A549 treated with dexamethasone at 1 μM for 4 hours (cell line): ENCODE measurements around the gene OTOGL. TPM values are rescaled to one million over a fixed set of nuclear protein-coding genes. Genes with fewer than 3 reads are reported as not detected.

ENCODE experiments used
- total RNA-seq: library from RNA; stranded (reverse); fragments of 200-300 nt; extraction: Qiagen RNA extraction; gene quantifications from 5 replicates; pipeline ENCODE4 v1.2.3, GENCODE V29; 2022

OTOGL gene
- total RNA-seq, result not detected in 5 replicates

GRCh38 chr12:80099259-80099658 is at the start of gene OTOGL:
OTOGL (plus strand) TSS chr12:80099537; CDS start chr12:80209432, 109,895 bp downstream.

Other genes starting within 250 kb of the OTOGL start
- 18.7 to 32.6 TPM (median 30.2 TPM) in 5 replicates for gene PPP1R12A, start 164.4 kb upstream of the OTOGL start, total RNA-seq